ES-I3 (cell line): Measurements from ENCODE around the gene TRIM29.

Source experiments
- H3K36me3 ChIP-seq: 2 replicates; pipeline ENCODE4 v1.6.1; 2013; ENCODE audit warnings: mild to moderate bottlenecking, low read length, control low read depth, moderate library complexity; ENCODE audit not compliant: insufficient read depth
- H3K4me1 ChIP-seq: 2 replicates; pipeline ENCODE4 v1.6.1; 2013; ENCODE audit warnings: mild to moderate bottlenecking, control low read depth, low read length; ENCODE audit not compliant: insufficient read depth
- H3K9ac ChIP-seq: 2 replicates; pipeline ENCODE4 v1.6.1; 2013; ENCODE audit warnings: low read depth, mild to moderate bottlenecking, low read length, moderate library complexity
- H3K9me3 ChIP-seq: 2 replicates; pipeline ENCODE4 v1.6.1; 2013; ENCODE audit warnings: mild to moderate bottlenecking, low read length, moderate library complexity; ENCODE audit not compliant: control insufficient read depth, insufficient read depth

Gene TRIM29

GRCh38 chr11:120065876-120066275 lies 72.0 kb downstream of the TRIM29 start:
- Histone ChIP-seq H3K9ac (no peak overlapping the region), H3K9me3 (no peaks in the 10 kb centered on the region), H3K36me3 (no peaks in the 10 kb centered on the region), H3K4me1 (peaks cover 9% of the 10 kb centered on the region; the same call in 1 of the 2 replicates)

GRCh38 chr11:120065176-120065575 lies 72.7 kb downstream of the TRIM29 start:
- Histone ChIP-seq H3K9me3 (no peaks in the 10 kb centered on the region), H3K36me3 (no peaks in the 10 kb centered on the region), H3K4me1 (peaks cover 11% of the 10 kb centered on the region; the same call in 1 of the 2 replicates), H3K9ac (no peak overlapping the region)

GRCh38 chr11:120064341-120064740 lies 73.6 kb downstream of the TRIM29 start:
- peaks cover 11% of the 10 kb centered on the region; the same call in 1 of the 2 replicates for H3K4me1 ChIP-seq
- H3K36me3 ChIP-seq, result no peaks in the 10 kb centered on the region
- H3K9ac ChIP-seq, result no peak overlapping the region
- no peaks in the 10 kb centered on the region for H3K9me3 ChIP-seq

GRCh38 chr11:120063686-120064340 lies 74.1 kb downstream of the TRIM29 start:
- no peaks in the 10 kb centered on the region for H3K36me3 ChIP-seq
- no peak overlapping the region for H3K9ac ChIP-seq
- H3K9me3 ChIP-seq, result no peaks in the 10 kb centered on the region
- H3K4me1 ChIP-seq, result peaks cover 11% of the 10 kb centered on the region

GRCh38 chr11:120062561-120062930 lies 75.4 kb downstream of the TRIM29 start:
- Histone ChIP-seq H3K36me3 (no peaks in the 10 kb centered on the region), H3K9me3 (no peaks in the 10 kb centered on the region), H3K4me1 (peaks cover 18% of the 10 kb centered on the region), H3K9ac (no peak overlapping the region)

GRCh38 chr11:120061761-120062560 lies 76.0 kb downstream of the TRIM29 start:
- H3K9me3 ChIP-seq, result no peaks in the 10 kb centered on the region
- H3K36me3 ChIP-seq, result no peaks in the 10 kb centered on the region
- no peak overlapping the region for H3K9ac ChIP-seq
- peaks cover 24% of the 10 kb centered on the region for H3K4me1 ChIP-seq
